GM21723 (cell line): Measurements from ENCODE around the gene DBNDD1.
"Not testable (repeated sequence)": the region's sequence is repeated elsewhere in the genome, so short reads cannot be mapped to it uniquely, and the experiment has no call there.

Experiments
- ATAC-seq: cut with Tn5 transposase; IDR thresholded peaks from one replicate; pipeline ENCODE4 v1.9.1; 2021; ENCODE audit warnings: mild to moderate bottlenecking, moderate library complexity; ENCODE audit not compliant: unreplicated experiment

The DBNDD1 gene

DNA sequence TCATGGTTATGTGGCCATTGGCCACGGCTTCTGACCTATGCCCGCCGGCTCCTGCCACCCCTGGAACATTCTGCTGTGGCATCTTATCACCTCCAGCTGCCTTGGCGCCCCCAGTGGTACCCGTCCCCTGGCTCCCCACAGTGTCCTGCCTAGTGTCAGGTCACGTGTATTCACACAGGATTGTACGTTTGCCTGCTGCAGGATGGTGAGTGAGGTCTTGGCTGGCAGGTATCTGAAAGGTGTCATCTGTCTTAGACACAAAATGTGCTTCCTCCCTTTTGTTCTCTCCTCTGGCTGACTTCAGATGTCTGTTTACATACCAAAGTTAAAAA is 24.9 kb downstream of the DBNDD1 start:
- no peak for ATAC-seq

DNA sequence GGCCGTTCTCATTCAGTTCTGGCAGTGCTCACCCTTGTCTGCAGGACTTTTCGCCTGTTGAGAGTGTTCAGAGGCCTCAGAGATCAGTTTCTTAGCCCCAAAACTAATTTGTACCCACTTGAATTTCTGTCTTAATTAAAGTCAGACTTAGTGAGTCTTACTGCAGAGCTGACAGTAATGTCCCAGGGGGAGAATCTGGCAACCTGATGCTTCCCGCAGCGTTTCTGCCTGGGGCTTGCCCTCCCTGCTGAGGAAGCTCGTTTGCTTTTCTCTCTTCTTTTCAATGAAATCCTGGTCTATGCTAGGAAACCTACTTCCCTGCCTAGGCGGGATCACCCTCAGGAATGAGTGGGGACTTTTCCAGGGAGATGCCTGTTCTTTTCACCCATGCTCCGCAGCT is 25.3 kb downstream of the DBNDD1 start:
- ATAC-seq = no peak

DNA sequence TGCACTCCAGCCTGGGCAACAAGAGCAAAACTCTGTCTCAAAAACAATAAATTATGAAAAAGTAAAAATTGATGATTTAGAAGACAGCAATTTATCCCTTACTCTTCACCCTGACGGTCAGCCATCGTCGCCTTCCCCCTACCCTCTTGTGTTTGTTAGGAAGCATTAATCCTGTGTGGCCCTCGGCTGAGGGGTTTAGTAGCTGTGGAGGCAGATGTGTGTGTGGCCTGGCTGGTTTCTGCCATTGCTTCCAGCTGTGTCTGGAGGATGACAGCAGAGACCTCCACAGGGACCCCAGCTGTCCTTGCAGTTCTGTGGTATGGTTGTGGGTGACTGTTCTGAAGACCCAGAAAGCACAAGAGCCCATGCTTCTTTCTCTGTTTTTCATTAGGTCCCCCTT is 25.9 kb downstream of the DBNDD1 start:
- ATAC-seq = no peak

DNA sequence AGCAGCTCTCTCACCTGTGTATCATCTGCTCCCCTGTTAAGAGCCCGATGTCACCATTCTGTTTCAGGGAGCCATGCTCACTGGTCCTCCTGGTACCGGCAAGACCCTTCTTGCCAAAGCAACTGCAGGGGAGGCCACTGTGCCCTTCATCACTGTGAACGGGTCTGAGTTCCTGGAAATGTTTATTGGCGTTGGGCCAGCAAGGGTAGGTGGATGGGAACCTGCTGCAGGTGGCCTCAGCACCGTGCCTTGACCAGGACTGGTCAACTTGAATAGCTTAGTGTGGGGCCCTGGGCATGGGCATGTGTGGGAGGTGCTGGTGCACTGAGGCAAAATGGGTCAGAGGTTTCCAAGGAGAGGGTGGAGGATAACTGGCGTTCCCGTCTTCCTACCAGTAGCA is 28.5 kb downstream of the DBNDD1 start:
- no peak for ATAC-seq

DNA sequence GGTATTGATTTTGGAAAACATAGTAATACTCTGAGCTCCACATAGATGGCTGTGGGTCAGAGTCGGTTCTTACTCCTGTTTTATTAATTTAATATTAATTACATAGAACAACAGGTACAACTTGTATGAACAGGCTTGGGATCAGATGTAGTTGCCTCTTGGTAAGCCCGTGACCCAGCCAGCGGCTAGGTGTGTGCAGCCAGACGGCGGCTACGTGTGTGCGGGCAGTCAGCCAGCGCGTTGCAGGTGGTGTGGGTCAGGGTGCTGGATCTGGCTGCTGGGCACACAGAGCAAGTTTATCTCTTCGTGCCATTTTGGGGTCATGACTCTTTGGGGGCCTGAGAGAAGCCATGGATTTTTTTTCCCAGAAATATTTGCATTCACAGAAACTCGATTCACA is 30.3 kb downstream of the DBNDD1 start:
- ATAC-seq = no peak

DNA sequence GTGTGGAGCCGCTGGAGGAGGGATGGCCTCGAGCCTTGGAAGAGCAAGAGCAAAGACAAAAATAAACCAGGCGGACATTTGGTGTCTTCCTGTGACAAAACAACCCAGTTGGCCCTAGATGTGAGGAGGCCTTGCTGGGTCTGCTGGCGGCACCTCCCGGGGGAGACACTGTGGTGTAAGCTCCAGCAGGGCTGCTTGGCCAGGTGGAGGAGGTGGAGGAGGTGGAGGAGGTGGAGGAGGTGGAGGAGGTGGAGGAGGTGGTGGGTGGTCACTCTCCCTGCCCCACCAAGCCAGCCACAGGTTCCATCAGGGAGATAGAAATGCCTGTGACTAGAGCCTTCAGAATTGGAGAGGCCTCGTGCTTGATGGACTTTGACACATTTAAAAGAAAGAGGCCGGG is 32.1 kb downstream of the DBNDD1 start:
- no peak for ATAC-seq

DNA sequence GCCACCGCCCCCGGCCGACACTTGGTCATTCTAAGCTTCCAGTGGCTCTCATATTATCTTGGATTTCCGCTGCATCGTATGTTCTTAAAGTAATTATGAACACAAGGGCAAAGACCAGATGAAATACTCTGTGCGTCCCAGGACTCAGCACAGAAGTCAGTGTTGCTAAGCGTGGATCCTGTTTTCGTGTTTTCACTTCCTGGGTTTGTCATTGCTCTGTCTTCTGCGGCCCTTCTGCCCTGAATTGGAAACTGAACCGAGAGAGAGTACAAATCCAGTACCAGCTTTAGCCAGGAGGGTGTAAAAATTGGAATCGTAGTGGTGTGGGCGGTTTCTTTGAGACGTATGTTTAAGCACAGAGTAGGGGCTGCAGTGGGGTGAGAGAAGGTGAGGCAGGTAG is 32.7 kb downstream of the DBNDD1 start:
- ATAC-seq = no peak

DNA sequence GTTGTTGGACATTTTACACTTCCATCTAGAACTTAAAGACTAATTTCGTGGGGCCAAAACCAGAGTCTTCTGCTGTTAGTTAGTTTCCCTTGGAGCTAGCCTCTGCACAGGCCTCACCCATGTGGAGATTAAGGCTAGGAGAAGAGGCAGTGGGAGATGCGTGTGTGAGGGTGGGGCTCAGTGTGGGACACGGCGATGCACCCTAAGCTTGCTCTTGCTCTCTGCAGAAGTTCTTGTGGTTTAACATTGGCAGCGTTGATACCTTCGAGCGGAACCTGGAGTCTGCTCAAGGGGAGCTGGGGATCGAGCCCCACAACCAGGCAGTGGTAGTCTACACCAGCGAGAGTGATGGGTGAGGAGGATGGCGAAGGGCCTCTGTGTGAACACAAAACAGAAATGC is 34.0 kb downstream of the DBNDD1 start:
- ATAC-seq = no peak

DNA sequence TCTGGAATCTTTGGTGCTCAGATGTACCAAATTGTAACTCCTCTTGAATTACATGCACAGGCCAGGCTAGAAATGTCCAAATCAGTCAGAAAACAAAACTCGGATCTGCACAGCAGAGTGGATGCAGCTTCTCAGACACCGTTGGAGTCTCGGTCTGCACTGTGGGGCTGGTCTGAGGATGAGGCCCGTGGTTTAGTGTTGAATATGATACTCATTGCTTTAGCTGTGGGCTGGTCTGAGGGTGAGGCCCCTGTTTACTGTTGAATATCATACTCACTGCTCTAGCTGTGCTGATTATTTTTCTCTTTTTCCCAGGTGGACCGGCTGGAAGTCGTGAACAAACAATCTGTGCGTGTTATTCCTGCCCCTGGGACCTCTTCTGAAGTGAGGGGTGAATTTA is 35.0 kb downstream of the DBNDD1 start:
- ATAC-seq = no peak

DNA sequence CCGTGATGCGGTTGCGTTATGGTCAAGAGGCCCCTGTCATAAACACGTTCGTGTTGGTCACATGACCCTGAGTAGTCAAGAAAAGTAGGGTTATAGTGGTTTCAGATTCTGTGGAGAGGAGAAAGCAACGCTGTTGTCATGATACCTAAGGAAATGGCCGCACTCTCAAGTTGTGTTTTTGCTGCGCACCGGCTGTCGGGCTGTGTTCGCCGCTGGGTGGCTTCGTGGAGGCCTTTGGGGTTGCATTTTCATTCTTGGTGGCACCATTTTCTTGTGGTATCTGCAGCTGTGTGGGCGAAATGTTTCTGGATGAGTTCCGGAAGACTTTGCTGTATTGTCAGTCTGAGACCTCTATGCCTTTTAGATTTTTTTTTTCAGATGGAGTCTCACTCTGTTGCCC is 35.7 kb downstream of the DBNDD1 start:
- no peak for ATAC-seq

DNA sequence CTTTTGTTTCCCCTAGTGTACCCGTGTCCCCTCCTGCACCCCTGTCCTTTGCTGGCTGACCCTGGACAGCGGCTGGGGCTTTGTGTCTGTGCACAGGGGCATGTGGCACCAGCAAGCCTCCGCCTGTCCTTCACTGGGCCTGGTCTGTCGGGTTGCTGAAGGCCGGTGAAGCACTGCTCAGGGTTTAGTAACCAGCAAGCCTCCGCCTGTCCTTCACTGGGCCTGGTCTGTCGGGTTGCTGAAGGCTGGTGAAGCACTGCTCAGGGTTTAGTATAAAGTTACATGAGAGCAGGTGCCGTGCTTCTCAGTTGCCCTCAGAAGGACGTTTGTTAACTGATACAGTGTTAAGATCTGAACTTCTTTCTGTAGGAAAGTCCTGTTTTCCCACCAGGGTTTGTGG is 36.9 kb downstream of the DBNDD1 start:
- ATAC-seq = no peak

DNA sequence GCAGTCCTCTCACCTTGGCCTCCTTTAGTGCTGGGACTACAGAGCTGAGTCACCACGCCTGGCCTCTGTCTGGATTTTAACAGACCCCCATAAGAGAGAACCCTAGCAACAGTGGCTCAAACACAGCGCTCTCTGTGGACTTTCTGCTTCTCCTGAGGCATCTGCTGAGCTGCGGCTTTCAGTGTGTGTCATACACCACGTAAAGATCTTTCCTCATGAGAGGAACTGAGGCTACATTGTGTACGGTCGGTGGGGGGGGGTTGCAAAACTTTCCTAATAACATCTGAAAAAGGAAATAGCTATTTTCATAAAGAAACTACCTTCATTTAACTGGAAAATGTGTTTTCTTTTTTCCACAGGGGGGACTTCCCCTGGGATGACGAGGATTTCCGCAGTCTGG is 37.8 kb downstream of the DBNDD1 start:
- peak; percentile 81 for ATAC-seq

DNA sequence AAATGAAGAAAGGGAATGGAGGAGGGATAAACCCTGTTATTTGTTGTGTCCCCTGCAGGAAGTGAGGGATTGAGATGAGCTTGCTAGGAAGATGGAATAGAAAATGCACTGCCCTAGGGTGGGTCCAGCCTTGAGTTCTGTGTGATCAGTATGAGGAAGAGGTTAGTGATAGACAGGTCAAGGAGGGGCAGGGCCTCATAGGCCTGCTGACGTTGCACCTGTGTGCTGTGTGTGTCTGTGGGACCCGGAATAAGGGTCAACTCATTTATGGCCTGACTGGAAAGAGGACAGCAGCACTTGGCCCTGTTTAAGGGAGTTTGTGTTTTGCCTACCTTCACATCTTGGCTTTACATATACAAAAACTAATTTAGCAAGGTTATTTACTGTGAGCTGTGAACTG is 44.4 kb downstream of the DBNDD1 start:
- ATAC-seq = no peak

DNA sequence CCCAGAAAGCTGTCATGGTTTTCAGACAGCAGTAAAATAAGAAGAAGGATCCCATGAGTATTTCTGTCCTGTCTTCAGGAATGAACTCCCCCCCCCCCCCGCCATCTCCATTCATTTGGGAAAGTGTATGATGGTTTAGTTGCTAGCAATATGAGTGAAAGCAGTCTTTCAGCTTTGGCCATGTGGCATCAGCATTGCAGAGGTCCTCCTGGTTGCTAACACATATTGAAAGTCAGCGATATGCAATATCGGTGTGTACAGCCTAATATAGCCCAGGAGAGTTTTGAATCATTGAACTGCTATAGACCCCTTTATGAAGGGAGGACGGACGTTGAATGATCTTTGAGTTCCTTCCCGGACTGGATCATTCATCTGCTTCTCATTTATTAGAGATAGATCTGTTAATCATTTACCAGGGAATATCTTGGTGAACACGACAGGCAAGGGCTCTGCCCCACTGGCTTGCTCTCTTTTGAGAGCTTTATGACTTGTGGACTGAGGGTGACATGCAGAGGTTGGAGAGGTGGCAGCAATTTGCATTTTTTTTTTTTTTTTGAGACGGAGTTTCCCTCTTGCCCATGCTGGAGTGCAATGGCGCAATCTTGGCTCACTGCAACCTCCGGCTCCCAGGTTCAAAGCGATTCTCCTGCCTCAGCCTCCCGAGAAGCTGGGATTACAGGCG is 45.5 kb downstream of the DBNDD1 start:
- no peak for ATAC-seq

DNA sequence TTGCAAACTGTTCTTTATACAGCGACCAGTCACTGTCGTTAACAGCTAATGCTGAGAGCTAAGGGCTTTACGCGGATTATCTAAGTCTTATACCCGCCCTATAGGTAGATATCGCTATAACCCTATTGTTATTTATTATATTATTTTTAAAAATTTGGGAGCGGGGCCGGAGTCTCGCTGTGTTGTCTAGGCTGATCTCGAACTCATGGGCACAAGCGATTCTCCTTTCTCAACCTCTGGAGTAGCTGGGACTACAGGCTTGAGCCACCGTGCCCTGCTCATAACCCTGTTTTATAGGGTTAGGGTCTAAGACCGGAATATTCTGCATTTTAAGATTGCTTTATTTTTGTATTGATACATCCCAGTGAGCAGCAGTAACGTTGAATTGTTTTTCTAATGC is 46.0 kb downstream of the DBNDD1 start:
- ATAC-seq = no peak

DNA sequence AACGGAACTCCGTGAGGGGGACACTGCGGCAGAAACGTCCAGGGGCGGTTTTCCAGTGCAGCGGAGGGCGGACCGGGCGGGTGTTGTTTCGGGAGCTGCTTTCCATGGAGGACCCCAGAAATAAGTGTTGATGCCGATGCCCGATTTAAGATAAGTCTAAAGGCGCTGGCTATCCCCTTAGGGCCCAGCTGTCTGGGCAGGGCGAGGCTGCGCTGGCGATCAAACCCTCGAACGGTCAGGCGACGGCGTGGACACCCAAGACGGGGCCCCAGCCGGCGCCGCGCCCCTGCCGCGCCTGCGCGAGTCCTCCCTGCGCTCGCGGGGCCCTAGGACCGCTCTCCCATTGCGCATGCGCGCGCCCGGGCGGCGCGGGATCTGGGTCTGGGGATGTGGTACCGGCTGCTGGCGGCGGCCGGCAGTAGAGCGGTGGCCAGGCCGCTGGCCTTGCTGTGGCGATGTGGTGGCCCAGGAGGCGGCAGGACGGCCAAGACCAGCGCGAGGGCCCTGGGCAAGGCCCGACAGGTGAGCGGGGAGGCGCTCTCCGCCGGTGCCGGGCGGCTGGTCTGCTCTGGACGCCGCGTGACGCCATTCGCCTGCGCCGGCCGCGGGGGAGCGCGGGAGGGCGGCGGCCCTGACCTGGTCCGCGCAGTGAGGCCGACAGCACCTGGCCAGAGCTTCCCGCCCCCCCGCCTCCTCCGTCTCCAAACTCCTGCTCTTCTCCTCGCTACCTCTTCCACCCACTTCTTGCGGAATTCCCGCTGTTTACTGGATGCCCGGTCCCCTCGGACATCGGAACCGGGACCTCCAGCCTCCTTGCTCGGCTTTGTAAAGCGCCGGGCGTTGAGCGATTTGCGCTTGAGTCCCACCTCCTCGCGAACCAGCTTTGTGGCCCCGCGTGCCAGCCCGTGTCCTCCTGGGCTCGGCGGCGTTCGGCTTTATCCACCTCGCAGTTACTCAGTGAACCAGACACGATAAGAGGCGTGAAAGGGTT is 46.7 kb downstream of the DBNDD1 start:
- peak; percentile 79 for ATAC-seq

DNA sequence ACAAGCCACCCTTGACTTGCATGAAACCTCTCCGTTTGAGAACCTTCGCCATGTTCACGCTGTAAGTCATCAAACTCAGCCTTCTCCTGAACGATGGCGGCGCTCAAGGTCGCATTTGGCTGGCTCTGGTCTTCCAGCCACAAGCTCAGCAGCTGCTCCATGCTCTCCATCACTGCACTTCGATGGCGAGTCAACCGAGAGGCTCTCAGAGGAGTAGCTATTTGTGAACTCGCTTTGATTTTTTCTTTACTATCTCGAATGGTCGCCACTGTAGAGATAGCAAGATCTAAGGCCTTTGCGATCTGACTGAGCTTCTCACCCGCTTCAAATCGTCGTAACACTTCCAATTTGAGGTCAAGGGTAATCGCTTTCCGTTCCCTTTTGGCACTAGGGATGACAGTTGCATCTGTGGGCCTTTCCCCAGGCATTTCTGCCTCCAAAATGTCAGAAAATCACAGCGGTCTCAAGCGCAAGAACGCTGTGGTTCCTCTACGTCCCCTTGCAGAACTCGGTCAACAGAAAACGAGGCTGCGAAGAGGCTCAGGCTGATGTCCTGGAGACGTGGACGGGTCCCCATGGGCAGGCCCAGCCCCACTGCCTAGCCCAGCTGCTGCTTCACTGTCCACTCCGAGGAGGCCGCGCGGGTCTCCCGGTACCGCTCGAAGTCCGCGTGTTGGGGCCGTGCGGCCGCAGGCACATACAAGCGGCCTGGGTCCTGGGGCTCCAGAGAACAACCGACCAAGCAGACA is 47.6 kb downstream of the DBNDD1 start:
- no peak for ATAC-seq

DNA sequence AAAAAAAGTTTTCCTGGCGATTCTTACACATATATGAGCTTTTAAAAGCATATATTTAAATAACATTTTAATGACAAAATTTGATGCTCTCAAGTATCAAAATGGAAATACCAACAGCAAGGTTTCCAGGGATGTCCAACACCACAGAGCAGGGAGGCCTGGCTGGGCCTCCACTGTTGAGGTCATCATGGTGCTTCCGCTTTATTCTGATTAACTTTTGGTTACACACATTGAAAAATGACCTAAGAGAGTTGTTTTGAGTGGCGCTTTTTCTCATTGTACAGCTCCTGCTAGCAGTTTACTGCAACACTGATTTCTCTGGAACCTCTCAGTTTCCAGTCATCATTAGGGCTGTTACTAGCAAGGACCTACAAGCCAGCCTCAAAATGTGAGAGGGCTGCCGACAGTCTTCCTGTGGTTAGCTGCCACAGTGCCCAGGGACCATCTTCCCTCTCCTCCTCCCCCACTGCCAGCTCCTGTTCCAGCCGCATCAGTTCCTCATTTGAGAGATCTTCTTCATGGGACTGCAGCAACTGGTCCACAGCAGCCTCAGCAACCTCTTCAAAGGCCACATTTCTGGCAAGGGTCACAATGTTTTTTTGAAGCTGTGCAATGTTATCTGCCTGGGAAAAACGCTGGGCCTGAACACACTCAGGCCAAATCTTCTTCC is 49.4 kb downstream of the DBNDD1 start:
- ATAC-seq = no peak

DNA sequence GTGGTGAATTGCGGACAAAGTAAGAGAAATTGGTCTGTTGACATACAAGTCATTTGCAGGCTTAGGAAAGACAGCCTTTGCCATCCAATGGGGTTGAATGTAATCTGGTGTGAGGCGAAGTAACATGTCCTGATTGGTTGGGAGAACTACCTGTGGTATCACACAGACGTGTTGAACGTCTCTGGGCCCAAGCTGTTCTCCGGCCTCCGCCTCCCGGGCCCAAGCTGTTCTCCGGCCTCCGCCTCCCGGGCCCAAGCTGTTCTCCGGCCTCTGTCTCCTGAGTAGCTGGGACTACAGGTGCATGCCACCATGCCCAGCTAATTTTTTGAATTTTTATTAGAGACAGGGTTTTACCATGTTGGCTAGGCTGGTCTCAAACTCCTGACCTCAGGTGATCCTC is 51.2 kb downstream of the DBNDD1 start:
- not testable (repeated sequence) for ATAC-seq

DNA sequence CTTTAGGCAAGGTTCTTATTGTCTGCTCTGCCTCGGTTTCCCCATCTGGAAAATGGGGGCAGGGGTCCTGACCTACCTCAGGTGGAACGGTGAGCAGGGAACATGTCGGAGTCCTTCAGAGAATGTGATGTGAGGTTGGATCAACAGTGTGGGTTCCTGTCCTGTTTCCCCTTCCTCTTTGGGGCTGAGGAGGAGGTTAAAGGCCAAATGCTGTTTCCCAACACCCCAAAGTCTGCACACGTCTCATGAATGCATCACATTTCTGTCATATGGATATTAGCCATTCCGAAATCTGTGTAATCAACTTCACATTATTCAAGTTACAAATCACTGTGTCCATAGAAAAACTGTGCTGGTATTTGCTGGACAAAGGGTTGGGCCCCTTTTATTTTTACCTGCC is 51.8 kb downstream of the DBNDD1 start:
- not testable (repeated sequence) for ATAC-seq

DNA sequence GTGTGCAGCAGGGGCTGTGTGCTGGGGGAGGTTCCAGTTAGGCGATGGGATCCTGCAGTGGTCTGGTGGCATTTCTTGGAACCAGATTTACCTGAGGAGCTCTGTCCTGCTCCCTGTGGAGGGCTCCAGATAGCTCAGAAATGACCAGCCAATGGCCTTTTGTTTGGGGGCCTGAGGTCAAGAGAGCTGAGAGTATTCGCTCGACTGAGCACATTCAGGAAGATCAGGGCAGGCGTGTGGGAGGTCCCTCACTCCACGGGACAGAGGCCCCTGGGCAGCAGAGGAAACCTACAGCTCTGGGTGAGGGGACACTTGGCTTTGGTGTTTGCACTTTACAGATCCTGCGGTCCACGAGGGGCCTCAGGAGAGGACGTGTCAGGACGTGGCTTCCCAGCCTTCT is 52.5 kb downstream of the DBNDD1 start:
- no peak for ATAC-seq
